ENCODE results near the gene AATK. TPM values are rescaled to one million over a fixed set of nuclear protein-coding genes. Genes with fewer than 3 reads are reported as not detected.

Gene AATK
- total and polyA plus RNA-seq, 2 of the 4 experiments (the other 2 are of a cell fraction): under 0.01 to 0.21 TPM

GRCh38 chr17:81128338-81128737 lies 37.7 kb downstream of the AATK start:
- H2AK9ac ChIP-seq (replicated peaks; ENCODE audit: low read depth, low read length, poor library complexity): no peak overlapping the region
- H3K56ac ChIP-seq (ENCODE audit: extremely low read depth, insufficient read depth, low read length): no peak overlapping the region
- no peak overlapping the region for H3K4me2 ChIP-seq (ENCODE audit: low read depth, low read length)
- WGBS, 2 experiments (ENCODE audit: extremely low coverage in 2 of 2, insufficient read length in 1 of 2): 72% methylated on average over 7 of the region's 14 CpGs; no CpG with 5 or more reads in 1 of the 2 experiments
- H3K9ac ChIP-seq (ENCODE audit: low read depth, low read length): no peak overlapping the region
- H2AK5ac ChIP-seq (ENCODE audit: low read depth, low read length): no peak overlapping the region
- no peaks in the 10 kb centered on the region for H3K36me3 ChIP-seq (ENCODE audit: control insufficient read depth, insufficient read depth, low read length)
- H4K5ac ChIP-seq (ENCODE audit: low read depth, low read length): no peak overlapping the region
- no peaks in the 10 kb centered on the region for H3K9me1 ChIP-seq (ENCODE audit: insufficient read depth, low read length)
- H2BK120ac ChIP-seq (ENCODE audit: low read depth, low read length): no peak overlapping the region
- H3K14ac ChIP-seq (replicated peaks; ENCODE audit: low read depth, low read length): no peak overlapping the region
- intact Hi-C loops (cut with micrococcal nuclease) (no loop called here), in situ Hi-C loops (cut with MboI; ENCODE audit: low sequenced_read_pairs) (no loop called here), dilution Hi-C loops (cut with HindIII; ENCODE audit: low sequenced_read_pairs, unreplicated experiment) (no loop called here)
- H3K9me3 ChIP-seq (ENCODE audit: control insufficient read depth, insufficient read depth, low read length): no peaks in the 10 kb centered on the region
- ChIA-PET CTCF (no interaction called here), POLR2A (ENCODE audit: unreplicated experiment) (no interaction called here)
- H2AFZ ChIP-seq (replicated peaks; ENCODE audit: low read length, poor library complexity): no peak overlapping the region
- H4K8ac ChIP-seq (ENCODE audit: low read depth in 2 of 2, low read length in 2 of 2): no peak overlapping the region
- no peak overlapping the region for H3K23ac ChIP-seq (ENCODE audit: low read depth, low read length)
- H2BK20ac ChIP-seq (ENCODE audit: low read depth, low read length): no peak overlapping the region
- BruUV-seq (replicated peaks): no TSS peak
- ATAC-seq (ENCODE audit: low read depth) (no peak), DNase-seq (no peak)
- H3K18ac ChIP-seq (ENCODE audit: low read depth, low read length): no peak overlapping the region
- no peak overlapping the region for H4K91ac ChIP-seq (ENCODE audit: insufficient read depth, low read depth, low read length)
- no peaks in the 10 kb centered on the region for H4K20me1 ChIP-seq (ENCODE audit: insufficient read depth, low read length)
- H3K27ac ChIP-seq (ENCODE audit: insufficient read depth, low read length): no peak overlapping the region
- H2BK5ac ChIP-seq (ENCODE audit: low read depth, low read length, poor library complexity, severe bottlenecking): no peak overlapping the region
- H3K27me3 ChIP-seq (ENCODE audit: control insufficient read depth, insufficient read depth, low read length): peaks cover 23% of the 10 kb centered on the region
- no peaks in the 10 kb centered on the region for H3K79me1 ChIP-seq (ENCODE audit: low read depth in 1 of 2, low read length in 2 of 2)
- no peaks in the 10 kb centered on the region for H3K4me1 ChIP-seq (ENCODE audit: control insufficient read depth, insufficient read depth, low read length)
- H3K4ac ChIP-seq (ENCODE audit: low read depth, low read length): no peak overlapping the region
- H2BK15ac ChIP-seq (ENCODE audit: low read depth, low read length): no peak overlapping the region
- H3K4me3 ChIP-seq (ENCODE audit: insufficient read depth, low read depth, low read length): no peak overlapping the region
- no peak for TF ChIP-seq MAZ (IDR thresholded peaks at IDR 0.05; ENCODE audit: borderline replicate concordance, low read depth, low read length)
- no peak for TF ChIP-seq MXI1 (IDR thresholded peaks at IDR 0.05; ENCODE audit: borderline replicate concordance, low read depth, low read length)
- no peak for TF ChIP-seq ELK1 (IDR thresholded peaks at IDR 0.05; ENCODE audit: borderline replicate concordance, low read depth, low read length)
- no peak for TF ChIP-seq CHD1 (IDR thresholded peaks at IDR 0.05; ENCODE audit: low read depth, low read length)
- no peak for TF ChIP-seq POLR2A (IDR thresholded peaks at IDR 0.05; ENCODE audit: low read depth, low read length)
- TF ChIP-seq FOS (IDR thresholded peaks at IDR 0.05; ENCODE audit: low read depth, low read length): no peak
- no peak for TF ChIP-seq BHLHE40 (IDR thresholded peaks at IDR 0.05; ENCODE audit: low read depth, low read length)
- TF ChIP-seq RFX5 (IDR thresholded peaks at IDR 0.05; ENCODE audit: low read depth, low read length): no peak
- TF ChIP-seq SMC3 (IDR thresholded peaks at IDR 0.05; ENCODE audit: low read depth, low read length): no peak
- TF ChIP-seq USF2 (IDR thresholded peaks at IDR 0.05; ENCODE audit: low read depth, low read length): no peak
- no peak for TF ChIP-seq MAFK (IDR thresholded peaks at IDR 0.05; ENCODE audit: low read depth, low read length)
- TF ChIP-seq RAD21 (IDR thresholded peaks at IDR 0.05; ENCODE audit: low read length): no peak
- no peak for TF ChIP-seq CTCF (conservative IDR thresholded peaks at IDR 0.05; ENCODE audit: low read depth, low read length)
- TF ChIP-seq NFE2L2 (IDR thresholded peaks at IDR 0.05; ENCODE audit: low read depth, low read length): no peak
- TF ChIP-seq RCOR1 (IDR thresholded peaks at IDR 0.05; ENCODE audit: insufficient replicate concordance, low read length): no peak
- TF ChIP-seq CEBPB (IDR thresholded peaks at IDR 0.05; ENCODE audit: low read depth, low read length): no peak

All from IMR-90 (cell line).